ENCODE measurements around the gene CNTD1.

- TF ChIP-seq CTCF (IDR thresholded peaks at IDR 0.05), result no peak
- TF ChIP-seq POLR2A (IDR thresholded peaks at IDR 0.05), result no peak
Measured at GRCh38 chr17:42783791-42784138, 14.9 kb upstream of the CNTD1 start.

All from tibial nerve (tissue), 3 donors.